Activated T-helper 1 cell treated with anti-CD3 and anti-CD28 coated beads, Interleukin-2, amount 50 U/mL, for 16 hours (primary cell): ENCODE measurements around the gene BRD8.
"Not testable (repeated sequence)": the region's sequence is repeated elsewhere in the genome, so short reads cannot be mapped to it uniquely, and the experiment has no call there.

Source experiments
- DNase-seq, 2 donors: peaks; one replicate each; pipeline ENCODE4 v3.0.0-alpha.2; 2020; ENCODE audit warnings: low read depth in 1 of 2, low spot score in 1 of 2

BRD8 gene

DNA sequence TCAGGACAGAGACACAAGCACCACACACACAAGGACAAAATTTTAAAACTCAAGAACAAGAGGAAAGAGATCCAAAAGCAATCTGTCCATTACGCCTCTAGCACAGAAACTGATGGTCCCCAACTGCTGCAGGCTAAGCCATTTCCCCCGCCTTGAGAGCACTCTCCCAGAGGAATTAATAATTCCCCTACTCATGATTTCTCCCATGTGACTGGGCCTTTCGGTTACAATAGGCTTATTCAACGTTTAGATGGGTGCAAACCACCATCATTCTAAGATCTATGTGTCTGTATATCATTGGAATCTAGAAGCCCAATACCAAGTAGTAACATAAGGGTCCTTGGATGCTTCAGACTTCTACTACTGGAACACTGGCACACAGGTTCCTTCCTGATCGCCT is 18.8 kb downstream of the BRD8 start:
- DNase-seq, result no peak

DNA sequence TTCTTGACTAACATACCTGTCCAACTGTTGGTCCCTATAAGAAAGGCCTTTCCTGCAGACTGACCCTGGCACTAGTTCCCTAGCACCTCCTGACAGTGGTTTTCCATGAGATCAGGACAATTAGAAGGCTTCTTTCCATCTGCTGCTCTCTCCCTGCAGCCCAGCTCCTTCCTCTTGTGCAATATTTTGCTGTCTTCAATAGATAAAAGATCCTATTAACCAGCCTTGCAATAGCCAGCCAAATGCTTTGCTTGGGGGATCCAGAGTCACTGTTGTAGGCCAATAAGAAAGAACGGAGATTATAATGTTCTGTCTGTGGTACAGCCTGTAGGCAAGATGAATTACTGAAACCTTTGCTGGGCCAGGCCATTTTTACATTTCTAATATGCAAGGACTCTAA is 20.8 kb downstream of the BRD8 start:
- DNase-seq, result no peak

DNA sequence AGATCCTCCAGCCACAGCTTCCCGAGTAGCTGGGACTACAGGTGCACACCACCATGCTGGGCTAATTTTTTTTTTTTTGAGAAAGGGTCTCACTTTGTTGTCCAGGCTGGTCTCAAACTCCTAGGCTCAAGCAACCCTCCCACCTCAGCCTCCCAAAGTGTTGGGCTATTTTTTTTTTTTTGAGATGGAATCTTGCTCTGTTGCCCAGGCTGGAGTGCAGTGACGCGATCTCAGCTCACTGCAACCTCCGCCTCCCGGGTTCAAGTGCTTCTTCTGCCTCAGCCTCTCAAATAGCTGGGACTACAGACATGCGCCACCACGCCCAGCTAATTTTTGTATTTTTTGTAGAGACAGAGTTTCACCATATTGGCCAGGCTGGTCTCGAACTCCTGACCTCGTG is 22.5 kb downstream of the BRD8 start:
- not testable (repeated sequence) for DNase-seq

DNA sequence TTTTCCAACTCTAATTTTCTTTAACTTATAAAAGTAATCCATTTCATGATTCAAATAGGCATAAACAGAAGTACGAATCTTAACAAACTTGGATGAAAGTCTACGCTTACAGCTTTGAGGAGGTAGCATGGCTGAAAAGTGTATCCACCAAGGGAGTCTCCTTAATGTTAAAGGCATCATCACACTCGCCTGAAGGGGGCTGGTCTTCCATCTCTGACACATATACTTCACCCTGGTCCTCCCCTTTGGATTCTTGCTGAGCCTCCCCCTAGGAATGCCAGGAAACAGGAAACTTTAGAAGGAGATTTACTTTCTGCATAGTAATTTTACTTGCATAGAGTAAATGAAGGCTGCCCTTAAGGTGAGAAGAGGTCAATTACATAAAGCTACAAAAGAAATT is 28.9 kb downstream of the BRD8 start:
- no peak for DNase-seq

DNA sequence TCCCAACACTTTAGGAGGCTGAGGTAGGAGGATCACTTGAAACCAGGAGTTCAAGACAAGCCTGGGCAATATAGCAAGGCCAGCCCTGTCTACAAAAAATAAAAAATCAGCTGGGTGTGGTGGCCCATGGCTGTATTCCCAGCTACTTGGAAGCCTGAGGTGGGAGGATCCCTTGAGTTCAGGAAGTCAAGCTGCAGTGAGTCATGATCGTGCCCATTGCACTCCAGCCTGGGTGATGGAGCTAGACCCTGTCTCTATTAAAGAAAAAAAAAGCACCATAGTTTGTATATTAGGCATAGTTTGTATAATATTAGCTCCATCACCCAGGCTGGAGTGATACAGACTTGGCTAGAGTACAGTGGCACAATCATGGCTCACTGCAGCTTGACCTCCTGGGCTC is 29.6 kb downstream of the BRD8 start:
- no peak for DNase-seq

DNA sequence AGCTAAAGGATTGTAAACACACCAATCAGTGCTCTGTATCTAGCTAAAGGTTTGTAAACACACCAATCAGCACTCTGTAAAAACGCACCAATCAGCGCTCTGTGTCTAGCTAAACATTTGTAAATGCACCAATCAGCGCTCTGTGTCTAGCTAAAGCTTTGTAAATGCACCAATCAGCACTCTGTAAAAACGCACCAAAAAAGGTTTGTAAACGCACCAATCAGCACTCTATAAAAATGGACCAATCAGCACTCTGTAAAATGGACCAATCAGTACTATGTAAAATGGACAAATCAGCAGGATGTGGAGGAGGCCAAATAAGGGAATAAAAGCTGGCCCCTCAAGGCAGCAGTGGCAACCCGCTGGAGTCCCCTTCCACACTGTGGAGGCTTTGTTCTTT is 34.9 kb downstream of the BRD8 start:
- DNase-seq, result not testable (repeated sequence)

DNA sequence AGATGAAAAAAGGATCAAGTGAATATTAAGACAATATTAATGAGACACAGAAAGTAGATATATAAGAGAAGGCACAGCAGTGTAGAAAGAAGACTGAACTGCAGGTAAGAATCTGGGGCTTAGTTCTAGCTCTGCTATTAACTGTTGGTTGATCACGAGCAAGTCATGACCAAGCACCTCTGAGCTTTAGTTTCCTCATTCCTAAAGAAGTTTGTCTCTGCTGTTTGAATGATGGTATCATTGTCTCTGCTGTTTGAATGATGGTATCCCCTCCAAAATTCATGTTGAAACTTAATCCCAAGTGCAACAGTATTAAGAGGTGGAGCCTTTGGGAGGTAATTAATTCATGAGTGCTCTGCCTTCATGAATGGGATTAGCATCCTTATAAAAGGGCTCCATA is 36.7 kb downstream of the BRD8 start:
- DNase-seq, result no peak

DNA sequence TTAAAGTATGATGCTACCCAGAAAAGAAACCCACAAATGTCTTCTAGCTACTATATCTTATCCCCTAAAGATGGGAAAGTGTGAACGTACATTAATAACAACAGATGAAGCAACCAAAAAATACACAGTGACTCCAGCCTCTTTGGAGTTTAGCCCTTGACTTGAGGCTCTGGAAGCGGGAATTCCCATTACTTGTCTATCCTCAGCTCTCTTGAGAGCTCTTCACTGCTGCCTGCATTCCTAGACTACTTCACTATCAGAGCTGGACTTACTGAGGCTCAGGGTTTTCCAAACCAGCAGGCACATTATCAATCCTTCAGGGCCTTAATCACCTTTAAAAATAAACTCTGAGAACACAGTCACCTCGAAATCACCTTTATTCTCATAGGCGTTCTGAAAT is 38.2 kb downstream of the BRD8 start:
- no peak for DNase-seq

DNA sequence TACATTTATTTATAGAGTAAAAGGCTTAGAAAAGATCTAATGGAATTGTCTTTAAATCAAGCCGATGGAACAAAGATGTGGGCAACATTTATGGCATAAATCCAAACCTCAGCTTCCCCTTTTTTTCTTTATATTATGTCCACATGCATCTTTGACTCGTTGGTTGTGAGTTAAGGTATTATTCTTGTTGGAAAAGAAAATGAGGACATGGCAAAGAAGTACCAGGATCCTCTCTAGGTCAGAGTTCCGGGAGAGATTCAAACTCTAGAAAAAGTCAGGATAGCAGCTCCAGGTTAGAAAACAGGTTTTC is 38.7 kb downstream of the BRD8 start:
- no peak for DNase-seq

DNA sequence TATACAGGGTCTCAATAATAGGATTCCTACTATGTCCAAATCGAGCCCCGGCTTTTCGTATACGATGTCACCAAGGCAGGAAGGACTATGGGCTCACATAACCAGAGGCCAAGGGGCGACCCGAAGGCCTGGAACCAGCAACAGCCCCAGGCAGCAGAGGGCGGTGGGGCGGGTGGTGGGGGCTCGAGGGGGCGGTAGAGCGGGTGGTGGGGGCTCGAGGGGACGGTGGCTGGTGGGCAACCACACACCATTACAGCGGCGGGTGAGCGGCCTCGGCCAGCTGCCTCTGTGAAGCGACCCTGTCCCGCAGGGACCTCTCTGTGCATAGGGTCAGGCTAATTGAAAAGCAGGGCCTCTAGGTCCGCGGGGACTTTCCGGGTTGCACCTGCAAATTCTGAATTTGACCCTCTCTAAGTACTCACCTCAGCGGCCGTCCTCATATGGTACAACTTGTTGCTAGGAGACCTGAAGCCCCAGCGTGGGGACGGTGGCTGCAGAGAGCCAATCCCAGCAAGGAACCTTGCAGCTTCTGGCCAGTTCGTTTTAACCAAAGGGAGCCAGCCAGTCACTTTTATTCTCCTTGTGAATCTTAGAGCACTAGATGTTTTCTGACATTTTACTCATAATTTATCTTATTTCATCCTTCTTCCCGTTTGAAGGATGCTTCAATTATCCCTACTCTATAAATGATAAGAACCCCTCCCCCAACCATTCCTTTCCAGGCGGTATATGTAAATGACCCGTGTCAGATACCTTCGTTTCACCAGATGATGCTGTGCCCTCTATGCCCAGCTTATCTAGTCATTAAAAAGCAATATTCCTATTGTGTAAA is 39.3 kb downstream of the BRD8 start, which contains the start of gene NME5:
Gene NME5 (minus strand): TSS at position 480 of the 832 bp plus-strand sequence. CDS start 648 bp downstream, outside the sequence.
- DNase-seq, result no peak

DNA sequence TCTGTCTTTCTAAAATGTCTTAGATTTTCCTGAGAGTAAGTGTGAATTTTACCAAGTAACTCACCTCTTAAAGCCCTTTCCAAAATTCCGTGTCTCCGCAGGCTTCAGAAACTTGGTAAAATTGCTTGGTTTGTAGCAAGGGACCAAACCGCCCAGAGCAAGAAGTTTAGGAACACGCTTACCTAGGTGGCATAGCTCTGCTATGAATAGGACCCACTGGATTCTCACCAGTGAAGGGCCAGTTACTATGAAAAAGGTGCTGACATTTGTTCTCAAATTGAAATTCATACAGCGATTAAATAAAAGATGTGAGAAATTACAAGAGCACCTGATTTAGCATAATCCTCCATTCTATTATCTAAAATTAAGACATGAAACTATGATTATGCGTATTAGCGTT is 45.9 kb downstream of the BRD8 start:
- DNase-seq, result no peak

DNA sequence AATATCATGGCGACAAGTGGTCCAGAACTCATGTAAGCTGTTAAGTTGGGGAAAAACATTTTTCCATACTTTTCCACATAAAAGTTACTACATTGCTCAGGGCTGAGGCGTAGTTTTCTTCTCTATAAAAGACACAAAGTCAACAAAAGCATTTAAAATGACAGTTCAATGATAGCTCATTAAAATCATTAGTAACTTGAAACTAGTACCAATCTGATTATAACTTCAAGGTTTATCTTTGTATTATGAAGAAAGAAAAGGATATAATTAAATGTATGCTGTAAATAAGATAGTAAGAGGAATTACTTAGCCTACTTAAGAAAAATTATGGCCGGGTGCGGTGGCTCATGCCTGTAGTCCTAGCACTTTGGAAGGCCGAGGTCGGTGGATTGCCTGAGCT is 49.1 kb downstream of the BRD8 start:
- no peak for DNase-seq

DNA sequence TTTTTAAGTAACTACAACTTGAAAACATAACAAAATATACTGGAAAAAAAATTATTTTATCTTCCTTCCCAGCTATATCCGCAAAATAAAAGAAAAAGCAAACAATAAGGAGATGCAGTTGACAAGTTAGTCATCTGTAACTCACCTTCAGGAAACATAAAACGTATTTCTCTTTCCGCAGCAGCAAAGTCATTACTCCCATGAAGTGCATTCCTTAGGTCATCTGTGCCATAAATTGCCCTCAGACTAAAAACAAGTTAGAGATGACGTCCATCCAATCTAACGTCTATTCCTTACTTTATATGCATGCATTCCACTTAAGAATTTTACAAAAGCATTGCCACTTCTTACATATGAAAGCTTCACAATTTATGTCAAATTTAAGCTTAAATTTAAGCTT is 50.1 kb downstream of the BRD8 start:
- DNase-seq, result no peak

DNA sequence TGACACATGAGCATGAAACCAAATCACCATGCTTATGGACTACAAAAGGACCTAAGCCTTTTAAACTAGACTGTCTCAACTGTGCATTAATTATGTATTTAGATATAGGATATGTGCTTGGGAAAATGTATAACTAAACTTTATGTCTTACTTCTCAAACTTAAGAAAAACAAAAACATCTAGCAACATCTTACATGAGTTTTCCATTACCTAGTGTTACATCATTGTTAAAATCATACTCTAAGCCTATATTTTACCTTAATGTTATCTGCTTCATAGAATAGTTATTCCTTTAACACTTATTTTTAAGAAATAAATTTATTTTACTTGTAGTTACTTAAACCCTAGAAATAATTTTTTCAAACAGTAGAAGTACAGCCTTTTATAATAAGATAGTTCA is 63.2 kb downstream of the BRD8 start:
- DNase-seq, result no peak

DNA sequence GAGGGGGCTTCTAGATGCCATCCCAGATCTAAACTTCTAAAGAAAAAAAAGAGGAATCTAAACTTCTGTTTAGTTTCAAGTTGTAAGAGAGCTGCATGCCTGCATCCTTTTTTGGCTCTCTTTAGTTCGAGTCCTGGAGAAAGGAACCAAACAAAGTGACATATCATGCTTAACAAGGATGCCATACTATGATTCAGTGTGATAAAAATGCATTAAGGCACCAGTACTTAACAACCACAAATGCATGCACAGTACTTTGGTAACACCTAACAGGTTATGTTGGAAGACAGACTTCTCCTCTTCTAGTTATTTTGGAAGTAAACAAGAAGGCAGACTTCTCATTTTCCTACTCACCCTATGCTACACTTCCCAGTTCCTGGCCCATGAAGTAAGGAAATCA is 66.5 kb downstream of the BRD8 start:
- no peak for DNase-seq

DNA sequence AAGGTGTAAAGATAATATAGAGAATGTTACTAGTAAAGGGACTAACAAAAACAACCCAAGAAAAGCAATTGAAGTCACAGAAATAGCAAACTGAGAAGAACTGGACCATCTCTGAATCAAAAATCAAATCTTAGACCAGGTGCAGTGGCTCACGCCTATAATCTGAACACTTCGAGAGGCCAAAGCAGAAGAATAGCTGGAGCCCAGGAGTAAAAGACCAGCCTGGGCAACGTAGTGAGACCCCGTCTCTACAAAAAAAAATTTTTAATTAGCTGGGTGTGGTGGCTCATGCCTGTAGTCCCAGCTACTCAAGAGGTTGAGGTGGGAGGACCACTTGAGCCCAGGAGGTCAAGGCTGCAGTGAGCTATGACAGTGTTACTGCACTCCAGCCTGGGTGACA is 67.2 kb downstream of the BRD8 start:
- no peak for DNase-seq

DNA sequence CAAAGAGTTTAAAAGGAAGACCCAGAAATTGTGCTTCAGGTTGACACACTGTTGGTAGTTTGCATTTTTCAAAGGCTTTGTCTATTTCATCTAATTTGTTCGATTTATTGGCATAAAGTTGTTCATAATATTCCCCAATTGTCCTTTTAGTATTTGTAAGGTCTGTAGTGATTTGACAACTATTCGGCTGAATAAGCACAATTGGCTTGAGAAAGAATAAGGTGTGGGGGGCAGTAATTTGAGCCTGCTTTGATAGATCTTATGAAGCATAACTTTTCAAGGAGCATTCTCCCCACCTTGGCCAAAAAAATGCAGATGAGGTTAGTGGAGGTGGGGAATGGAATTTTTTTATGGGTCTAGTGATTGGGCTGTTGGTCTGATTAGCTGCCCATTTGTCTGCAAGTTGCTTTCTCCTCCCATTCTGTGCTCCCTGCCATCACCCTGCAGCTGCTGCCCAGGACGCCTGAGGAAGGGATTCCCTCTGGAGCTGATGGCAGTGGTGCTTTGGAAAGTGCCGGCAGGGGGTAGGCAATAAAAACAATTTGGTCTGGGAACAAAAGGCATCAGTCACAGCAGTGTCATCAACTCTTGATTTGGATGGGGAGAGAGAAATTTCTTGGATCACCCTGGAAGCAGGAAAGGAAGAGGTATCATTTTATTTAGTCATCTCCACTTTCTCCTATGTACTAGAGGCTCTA is 68.0 kb downstream of the BRD8 start:
- no peak for DNase-seq

DNA sequence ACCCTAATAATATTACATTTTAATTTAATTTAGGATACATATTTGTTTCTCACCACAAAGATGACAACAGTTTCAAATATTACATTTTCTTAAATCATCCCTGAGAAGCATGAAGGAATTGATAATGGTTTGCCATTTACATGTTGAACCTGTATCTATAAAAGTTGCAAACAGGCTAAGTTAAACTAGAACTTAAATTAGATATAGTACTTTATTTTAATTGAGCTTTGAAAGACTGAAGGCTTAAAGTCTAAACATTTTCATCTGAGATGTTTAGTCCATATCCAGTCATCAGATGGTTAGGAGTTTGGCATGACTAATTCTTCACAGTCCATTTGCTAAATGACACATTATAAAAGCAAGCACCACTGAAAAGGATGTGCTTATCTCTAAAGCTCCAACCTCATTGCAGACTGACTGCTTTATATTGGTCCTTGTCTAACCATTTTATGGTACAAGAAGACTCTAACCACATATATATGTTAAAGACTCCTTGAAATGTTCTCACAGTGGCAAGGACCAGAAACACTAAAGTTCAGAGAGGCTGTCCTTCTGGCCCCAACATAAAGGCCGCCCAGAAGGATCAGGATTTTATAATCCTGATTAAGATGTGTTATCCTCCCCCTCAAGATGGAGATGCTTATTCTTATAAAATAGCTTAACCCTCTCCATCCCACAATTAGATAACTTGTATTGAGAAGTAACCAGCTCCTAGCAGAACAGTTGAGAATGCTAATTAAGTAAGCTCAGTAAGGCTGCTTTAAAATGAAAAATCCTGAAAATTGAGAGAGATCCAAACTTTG is 68.8 kb downstream of the BRD8 start:
- DNase-seq, result no peak

DNA sequence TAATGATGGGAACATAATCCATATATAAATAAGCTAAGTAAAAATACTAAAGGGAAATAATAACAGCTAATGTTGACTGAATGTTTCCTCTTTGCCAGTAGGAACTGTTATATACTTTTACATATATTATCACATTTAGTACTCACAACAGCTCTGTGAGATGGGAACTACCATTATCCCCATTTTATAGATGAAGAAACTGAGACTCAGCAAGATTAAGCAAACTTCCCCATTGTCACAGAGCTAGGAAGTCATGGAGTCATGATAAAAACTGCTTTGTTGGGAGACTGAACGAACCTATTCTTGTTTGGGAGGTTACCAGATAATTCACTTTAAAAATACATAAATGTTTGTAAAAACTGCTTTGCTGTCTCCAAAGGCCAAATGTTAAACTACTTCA is 71.2 kb downstream of the BRD8 start:
- DNase-seq, result no peak

DNA sequence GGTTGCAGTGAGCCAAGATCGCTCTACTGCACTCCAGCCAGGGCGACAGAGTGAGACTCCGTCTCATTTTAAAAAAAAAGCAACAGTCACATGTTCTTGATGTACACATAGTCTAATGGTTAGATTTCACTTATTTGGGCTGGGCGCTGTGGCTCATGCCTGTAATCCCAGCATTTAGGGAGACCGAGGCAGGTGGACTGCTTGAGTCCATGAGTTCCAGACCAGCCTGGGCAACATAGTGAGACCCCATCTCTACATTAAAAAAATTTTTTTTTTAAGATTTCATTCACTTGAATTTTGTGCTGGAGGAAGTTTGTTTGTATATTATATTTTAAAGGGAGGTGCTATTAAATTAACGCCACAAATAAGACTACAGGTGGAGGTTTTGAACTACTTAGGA is 72.7 kb downstream of the BRD8 start:
- no peak for DNase-seq

DNA sequence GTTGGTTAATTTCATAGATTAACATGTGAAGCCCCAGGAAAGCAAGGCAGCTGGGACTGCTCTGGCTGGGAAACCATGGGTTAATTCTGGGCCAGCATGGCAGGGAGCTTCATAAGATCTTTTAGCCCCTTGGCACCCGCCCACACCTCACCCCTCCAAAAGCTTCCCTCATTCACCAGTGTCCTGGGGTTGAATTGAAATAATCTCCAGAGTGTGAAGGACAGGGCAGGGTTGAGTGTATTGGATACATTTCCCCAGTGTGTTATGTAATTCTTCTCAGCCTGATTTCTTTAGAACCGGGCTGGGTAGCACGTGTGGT is 75.2 kb downstream of the BRD8 start:
- no peak for DNase-seq
